ENCODE measurements around the gene KLK13.

Gene KLK13

DNA sequence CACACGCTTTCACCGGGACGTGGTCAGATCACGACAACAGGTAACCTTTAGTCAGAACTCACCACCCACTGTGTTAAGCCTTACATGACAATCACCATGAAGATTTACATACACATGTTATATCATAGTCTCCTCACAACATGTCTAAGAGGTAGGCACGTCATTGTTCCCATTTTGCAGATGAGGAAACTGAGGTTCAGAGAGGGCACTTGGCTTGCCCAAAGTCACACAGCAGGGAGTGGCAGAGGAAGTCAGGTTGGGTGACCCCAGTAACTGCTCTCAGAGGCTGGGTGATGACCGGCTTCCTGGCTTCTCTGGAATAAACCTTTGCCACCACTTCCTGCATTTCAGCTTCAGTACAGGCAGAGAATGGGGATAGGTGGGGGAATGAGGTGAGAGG lies 50.6 kb downstream of the KLK13 start:
- H3K4me3 ChIP-seq (ENCODE audit: insufficient read depth, low read depth, low read length, poor library complexity, severe bottlenecking) = no peak overlapping the region
- H3K9me3 ChIP-seq (ENCODE audit: control insufficient read depth, low read length) = no peaks in the 10 kb centered on the region
- no peak for DNase-seq
- H3K27me3 ChIP-seq (replicated peaks; ENCODE audit: control insufficient read depth, insufficient read depth, low read length, poor library complexity, severe bottlenecking) = peaks cover 25% of the 10 kb centered on the region
- H3K4me1 ChIP-seq (ENCODE audit: control insufficient read depth, insufficient read depth, low read length, poor library complexity, severe bottlenecking) = peaks cover 9% of the 10 kb centered on the region
- H3K36me3 ChIP-seq (ENCODE audit: control insufficient read depth, insufficient read depth, low read length) = no peaks in the 10 kb centered on the region
- no peak overlapping the region for H3K27ac ChIP-seq (ENCODE audit: insufficient read depth, low read length, poor library complexity, severe bottlenecking)

GRCh38 chr19:51012661-51013190 lies 52.2 kb downstream of the KLK13 start:
- Histone ChIP-seq H3K36me3 (ENCODE audit: control insufficient read depth, insufficient read depth, low read length) (no peaks in the 10 kb centered on the region), H3K9me3 (ENCODE audit: control insufficient read depth, low read length) (no peaks in the 10 kb centered on the region), H3K27me3 (replicated peaks; ENCODE audit: control insufficient read depth, insufficient read depth, low read length, poor library complexity, severe bottlenecking) (peaks cover 17% of the 10 kb centered on the region), H3K27ac (ENCODE audit: insufficient read depth, low read length, poor library complexity, severe bottlenecking) (no peak overlapping the region), H3K4me3 (ENCODE audit: insufficient read depth, low read depth, low read length, poor library complexity, severe bottlenecking) (no peak overlapping the region), H3K4me1 (ENCODE audit: control insufficient read depth, insufficient read depth, low read length, poor library complexity, severe bottlenecking) (peaks cover 5% of the 10 kb centered on the region)
- no peak for DNase-seq

DNA sequence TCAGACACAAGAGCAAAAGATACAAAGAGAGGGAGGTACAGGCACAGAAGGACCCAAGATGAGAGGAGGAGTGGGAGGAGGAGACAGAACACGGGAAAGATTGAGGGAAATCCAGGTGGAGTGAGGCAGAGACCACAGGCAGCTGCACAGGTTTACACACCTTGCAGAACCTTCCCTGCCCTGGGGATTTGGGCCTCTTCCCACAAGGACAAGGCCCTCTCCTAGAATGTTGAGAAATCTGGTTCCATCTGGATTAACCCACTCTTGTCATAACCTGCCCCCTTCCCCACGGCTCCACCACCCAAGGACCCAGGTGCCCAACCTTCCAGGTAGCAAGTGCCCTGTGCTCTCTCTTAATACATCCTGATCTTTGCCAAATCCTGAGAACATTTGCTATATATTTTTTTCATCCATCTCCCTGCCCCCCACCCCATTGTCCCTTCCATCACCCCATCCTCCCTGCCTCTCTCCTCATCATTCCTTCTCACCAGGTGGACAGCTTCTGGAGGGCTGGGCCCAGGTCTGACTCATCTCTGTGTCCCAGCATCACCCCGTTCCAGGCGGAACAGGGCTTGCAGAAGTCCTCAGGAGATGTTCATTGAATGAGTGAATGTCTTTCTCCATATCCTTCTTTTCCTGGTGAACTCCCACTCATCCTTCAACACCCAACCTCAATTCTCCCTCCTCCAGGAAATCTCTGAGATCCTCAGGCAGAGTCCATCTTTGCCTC lies 54.7 kb downstream of the KLK13 start:
- H3K27me3 ChIP-seq (replicated peaks; ENCODE audit: control insufficient read depth, insufficient read depth, low read length, poor library complexity, severe bottlenecking) = peaks cover 5% of the 10 kb centered on the region
- no peak overlapping the region for H3K4me3 ChIP-seq (ENCODE audit: insufficient read depth, low read depth, low read length, poor library complexity, severe bottlenecking)

GRCh38 chr19:51009061-51009891 lies 55.6 kb downstream of the KLK13 start:
- no peaks in the 10 kb centered on the region for H3K9me3 ChIP-seq (ENCODE audit: control insufficient read depth, low read length)
- DNase-seq = no peak
- H3K27ac ChIP-seq (ENCODE audit: insufficient read depth, low read length, poor library complexity, severe bottlenecking) = no peak overlapping the region
- no peak overlapping the region for H3K4me3 ChIP-seq (ENCODE audit: insufficient read depth, low read depth, low read length, poor library complexity, severe bottlenecking)
- no peaks in the 10 kb centered on the region for H3K36me3 ChIP-seq (ENCODE audit: control insufficient read depth, insufficient read depth, low read length)
- no peaks in the 10 kb centered on the region for H3K27me3 ChIP-seq (replicated peaks; ENCODE audit: control insufficient read depth, insufficient read depth, low read length, poor library complexity, severe bottlenecking)
- no peaks in the 10 kb centered on the region for H3K4me1 ChIP-seq (ENCODE audit: control insufficient read depth, insufficient read depth, low read length, poor library complexity, severe bottlenecking)

More for the DNA sequence above, 54.7 kb downstream of the KLK13 start:
- DNase-seq = no peak
- Histone ChIP-seq H3K9me3 (ENCODE audit: control insufficient read depth, low read length) (no peaks in the 10 kb centered on the region), H3K36me3 (ENCODE audit: control insufficient read depth, insufficient read depth, low read length) (no peaks in the 10 kb centered on the region), H3K27ac (ENCODE audit: insufficient read depth, low read length, poor library complexity, severe bottlenecking) (no peak overlapping the region), H3K4me1 (ENCODE audit: control insufficient read depth, insufficient read depth, low read length, poor library complexity, severe bottlenecking) (no peaks in the 10 kb centered on the region)

DNA sequence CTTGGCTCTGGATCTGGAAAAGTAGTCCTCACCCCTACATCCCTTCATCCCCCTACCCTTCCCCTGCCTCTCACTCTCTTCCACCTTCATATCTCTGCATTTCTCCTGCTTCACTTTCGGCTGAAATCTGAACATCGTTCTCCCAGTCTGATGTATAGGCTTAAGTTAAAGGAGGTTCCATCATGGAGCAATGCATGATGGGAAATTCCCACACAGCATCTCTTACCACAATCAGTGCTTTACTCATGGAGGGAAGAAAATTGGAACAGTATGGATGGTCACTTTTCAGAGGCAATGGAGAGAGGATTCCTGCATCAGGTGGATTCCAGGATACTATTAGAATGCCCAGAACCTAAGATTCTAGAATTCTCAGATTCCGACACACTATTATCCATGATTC lies 57.4 kb downstream of the KLK13 start:
- H3K27me3 ChIP-seq (replicated peaks; ENCODE audit: control insufficient read depth, insufficient read depth, low read length, poor library complexity, severe bottlenecking) = no peaks in the 10 kb centered on the region
- H3K4me3 ChIP-seq (ENCODE audit: insufficient read depth, low read depth, low read length, poor library complexity, severe bottlenecking) = no peak overlapping the region
- no peaks in the 10 kb centered on the region for H3K9me3 ChIP-seq (ENCODE audit: control insufficient read depth, low read length)
- H3K4me1 ChIP-seq (ENCODE audit: control insufficient read depth, insufficient read depth, low read length, poor library complexity, severe bottlenecking) = no peaks in the 10 kb centered on the region
- DNase-seq = no peak
- no peak overlapping the region for H3K27ac ChIP-seq (ENCODE audit: insufficient read depth, low read length, poor library complexity, severe bottlenecking)
- H3K36me3 ChIP-seq (ENCODE audit: control insufficient read depth, insufficient read depth, low read length) = no peaks in the 10 kb centered on the region

- H3K27ac ChIP-seq (ENCODE audit: insufficient read depth, low read length, poor library complexity, severe bottlenecking) = no peak overlapping the region
- no peaks in the 10 kb centered on the region for H3K9me3 ChIP-seq (ENCODE audit: control insufficient read depth, low read length)
- H3K4me1 ChIP-seq (ENCODE audit: control insufficient read depth, insufficient read depth, low read length, poor library complexity, severe bottlenecking) = no peaks in the 10 kb centered on the region
- no peak for DNase-seq
- peaks cover 3% of the 10 kb centered on the region for H3K27me3 ChIP-seq (replicated peaks; ENCODE audit: control insufficient read depth, insufficient read depth, low read length, poor library complexity, severe bottlenecking)
- no peaks in the 10 kb centered on the region for H3K36me3 ChIP-seq (ENCODE audit: control insufficient read depth, insufficient read depth, low read length)
- no peak overlapping the region for H3K4me3 ChIP-seq (ENCODE audit: insufficient read depth, low read depth, low read length, poor library complexity, severe bottlenecking)
These were observed 58.5 kb downstream of the KLK13 start for GRCh38 chr19:51006406-51006805.
